ENCODE measurements around the gene RBM15B.

Gene RBM15B

GRCh38 chr3:51422211-51422610 is 31.1 kb downstream of the RBM15B start:
- Histone ChIP-seq H3K27ac (ENCODE audit: low read length) (no peak overlapping the region), H3K9ac (ENCODE audit: low read depth, low read length) (no peak overlapping the region), H3K4me1 (ENCODE audit: insufficient read depth, low read length) (no peaks in the 10 kb centered on the region), H3K27me3 (ENCODE audit: insufficient read depth, low read length, poor library complexity) (no peaks in the 10 kb centered on the region), H3K9me3 (ENCODE audit: insufficient read depth, low read length, severe bottlenecking) (no peaks in the 10 kb centered on the region), H2AFZ (ENCODE audit: low read depth, low read length) (no peak overlapping the region), H3K36me3 (ENCODE audit: insufficient read depth, low read length) (peaks cover 80% of the 10 kb centered on the region), H3K4me2 (ENCODE audit: insufficient read depth, low read length) (no peak overlapping the region), H3K79me2 (ENCODE audit: insufficient read depth, low read length) (no peaks in the 10 kb centered on the region), H3K4me3 (ENCODE audit: low read depth in 1 of 2, low read length in 2 of 2) (no peak overlapping the region), H4K20me1 (ENCODE audit: insufficient read depth, low read length) (no peaks in the 10 kb centered on the region)
- DNase-seq: no peak
- ATAC-seq (ENCODE audit: insufficient read depth, low read depth): no peak
- no peak for TF ChIP-seq EZH2 (IDR thresholded peaks at IDR 0.05; ENCODE audit: borderline replicate concordance, low read depth, low read length, severe bottlenecking)
- TF ChIP-seq CTCF (IDR thresholded peaks at IDR 0.05; ENCODE audit: borderline replicate concordance, extremely low read depth, low read length, poor library complexity, severe bottlenecking): no peak

GRCh38 chr3:51426921-51427320 is 35.8 kb downstream of the RBM15B start:
- peaks cover 83% of the 10 kb centered on the region for H3K36me3 ChIP-seq (ENCODE audit: insufficient read depth, low read length)

GRCh38 chr3:51429138-51429537 is 38.1 kb downstream of the RBM15B start:
- no peak overlapping the region for H3K4me3 ChIP-seq (ENCODE audit: low read depth in 1 of 2, low read length in 2 of 2)
- DNase-seq (no peak), ATAC-seq (ENCODE audit: insufficient read depth, low read depth) (no peak)
- peaks cover 85% of the 10 kb centered on the region for H3K36me3 ChIP-seq (ENCODE audit: insufficient read depth, low read length)
- H3K79me2 ChIP-seq (ENCODE audit: insufficient read depth, low read length): peaks cover 2% of the 10 kb centered on the region; the same call in 1 of the 2 replicates
- H3K9me3 ChIP-seq (ENCODE audit: insufficient read depth, low read length, severe bottlenecking): no peaks in the 10 kb centered on the region
- TF ChIP-seq CTCF (IDR thresholded peaks at IDR 0.05; ENCODE audit: borderline replicate concordance, extremely low read depth, low read length, poor library complexity, severe bottlenecking): no peak
- TF ChIP-seq EZH2 (IDR thresholded peaks at IDR 0.05; ENCODE audit: borderline replicate concordance, low read depth, low read length, severe bottlenecking): no peak
- no peak overlapping the region for H3K4me2 ChIP-seq (ENCODE audit: insufficient read depth, low read length)
- no peaks in the 10 kb centered on the region for H3K27me3 ChIP-seq (ENCODE audit: insufficient read depth, low read length, poor library complexity)
- no peak overlapping the region for H3K27ac ChIP-seq (ENCODE audit: low read length)
- H3K4me1 ChIP-seq (ENCODE audit: insufficient read depth, low read length): no peaks in the 10 kb centered on the region
- H4K20me1 ChIP-seq (ENCODE audit: insufficient read depth, low read length): no peaks in the 10 kb centered on the region
- no peak overlapping the region for H2AFZ ChIP-seq (ENCODE audit: low read depth, low read length)
- no peak overlapping the region for H3K9ac ChIP-seq (ENCODE audit: low read depth, low read length)

More at GRCh38 chr3:51426921-51427320, 35.8 kb downstream of the RBM15B start:
- Histone ChIP-seq H3K27me3 (ENCODE audit: insufficient read depth, low read length, poor library complexity) (no peaks in the 10 kb centered on the region), H3K9me3 (ENCODE audit: insufficient read depth, low read length, severe bottlenecking) (no peaks in the 10 kb centered on the region), H3K9ac (ENCODE audit: low read depth, low read length) (no peak overlapping the region), H3K4me2 (ENCODE audit: insufficient read depth, low read length) (no peak overlapping the region), H3K4me3 (ENCODE audit: low read depth in 1 of 2, low read length in 2 of 2) (no peak overlapping the region), H3K4me1 (ENCODE audit: insufficient read depth, low read length) (no peaks in the 10 kb centered on the region), H2AFZ (ENCODE audit: low read depth, low read length) (no peak overlapping the region), H3K79me2 (ENCODE audit: insufficient read depth, low read length) (no peaks in the 10 kb centered on the region), H4K20me1 (ENCODE audit: insufficient read depth, low read length) (no peaks in the 10 kb centered on the region), H3K27ac (ENCODE audit: low read length) (no peak overlapping the region)
- TF ChIP-seq EZH2 (IDR thresholded peaks at IDR 0.05; ENCODE audit: borderline replicate concordance, low read depth, low read length, severe bottlenecking): no peak
- no peak for TF ChIP-seq CTCF (IDR thresholded peaks at IDR 0.05; ENCODE audit: borderline replicate concordance, extremely low read depth, low read length, poor library complexity, severe bottlenecking)
- ATAC-seq (ENCODE audit: insufficient read depth, low read depth) (no peak), DNase-seq (no peak)

- peaks cover 93% of the 10 kb centered on the region for H3K36me3 ChIP-seq (ENCODE audit: insufficient read depth, low read length)
- H3K4me1 ChIP-seq (ENCODE audit: insufficient read depth, low read length): no peaks in the 10 kb centered on the region
- no peaks in the 10 kb centered on the region for H3K9me3 ChIP-seq (ENCODE audit: insufficient read depth, low read length, severe bottlenecking)
- TF ChIP-seq EZH2 (IDR thresholded peaks at IDR 0.05; ENCODE audit: borderline replicate concordance, low read depth, low read length, severe bottlenecking): no peak
- no peak overlapping the region for H3K4me3 ChIP-seq (ENCODE audit: low read depth in 1 of 2, low read length in 2 of 2)
- peaks cover 7% of the 10 kb centered on the region; the same call in 1 of the 2 replicates for H3K79me2 ChIP-seq (ENCODE audit: insufficient read depth, low read length)
- peaks cover 3% of the 10 kb centered on the region; the same call in 1 of the 2 replicates for H4K20me1 ChIP-seq (ENCODE audit: insufficient read depth, low read length)
- no peak overlapping the region for H3K9ac ChIP-seq (ENCODE audit: low read depth, low read length)
- no peaks in the 10 kb centered on the region for H3K27me3 ChIP-seq (ENCODE audit: insufficient read depth, low read length, poor library complexity)
- no peak overlapping the region for H3K27ac ChIP-seq (ENCODE audit: low read length)
- H3K4me2 ChIP-seq (ENCODE audit: insufficient read depth, low read length): no peak overlapping the region
- ATAC-seq (ENCODE audit: insufficient read depth, low read depth) (no peak), DNase-seq (no peak)
- no peak overlapping the region for H2AFZ ChIP-seq (ENCODE audit: low read depth, low read length)
These were observed 43.0 kb downstream of the RBM15B start for GRCh38 chr3:51434110-51434509.
